Astrocyte (in vitro differentiated cells and primary cell): ENCODE results near the gene CFAP99. TPM values are rescaled to one million over a fixed set of nuclear protein-coding genes. Genes with fewer than 3 reads are reported as not detected.

Experiments
- DNase-seq: peaks from one replicate; pipeline ENCODE4 v3.0.0-alpha.2; 2010; ENCODE audit warnings: low read depth
- FAIRE-seq: peaks from 2 replicates; lab custom pipeline; 2011; peaks lifted over from hg19 to GRCh38; lab: Jason Lieb, UNC
- H2AFZ ChIP-seq: 2 replicates; pipeline ENCODE4 v1.6.0; 2012; ENCODE audit warnings: low read depth, low read length, inconsistent platforms
- H3K27ac ChIP-seq: 2 replicates; pipeline ENCODE4 v1.5.1; 2011; ENCODE audit warnings: low read depth, low read length, inconsistent platforms
- H3K27me3 ChIP-seq: 2 replicates; pipeline ENCODE4 v1.6.0; 2011; ENCODE audit warnings: low read length, inconsistent platforms; ENCODE audit not compliant: insufficient read depth
- H3K36me3 ChIP-seq: 2 replicates; pipeline ENCODE4 v1.5.1; 2011; ENCODE audit warnings: low read length, inconsistent platforms; ENCODE audit not compliant: insufficient read depth
- H3K4me1 ChIP-seq: 2 replicates; pipeline ENCODE4 v1.5.1; 2011; ENCODE audit warnings: low read length, inconsistent platforms; ENCODE audit not compliant: insufficient read depth
- H3K4me2 ChIP-seq: 2 replicates; pipeline ENCODE4 v1.6.0; 2012; ENCODE audit warnings: low read length, inconsistent platforms
- H3K4me3 ChIP-seq: 2 replicates; pipeline ENCODE4 v1.5.1; 2011; ENCODE audit warnings: low read depth, mild to moderate bottlenecking, low read length, inconsistent platforms; ENCODE audit not compliant: insufficient read depth
- H3K79me2 ChIP-seq: 2 replicates; pipeline ENCODE4 v1.6.0; 2012; ENCODE audit warnings: mild to moderate bottlenecking, low read length, inconsistent platforms; ENCODE audit not compliant: insufficient read depth
- H3K9ac ChIP-seq: 2 replicates; pipeline ENCODE4 v1.6.0; 2012; ENCODE audit warnings: mild to moderate bottlenecking, low read length, inconsistent platforms
- H3K9me3 ChIP-seq: 2 replicates; pipeline ENCODE4 v1.5.1; 2012; ENCODE audit warnings: low read depth, mild to moderate bottlenecking, low read length, inconsistent platforms; ENCODE audit not compliant: insufficient read depth
- H4K20me1 ChIP-seq: 2 replicates; pipeline ENCODE4 v1.6.0; 2012; ENCODE audit warnings: low read length, inconsistent platforms; ENCODE audit not compliant: insufficient read depth
- H3K27ac Mint-ChIP-seq: one replicate; pipeline ENCODE4 v1.8.0; 2021; ENCODE audit warnings: mild to moderate bottlenecking, mixed read lengths; ENCODE audit not compliant: unreplicated experiment
- H3K27me3 Mint-ChIP-seq: one replicate; pipeline ENCODE4 v1.8.0; 2021; ENCODE audit warnings: low read depth, mixed read lengths; ENCODE audit not compliant: unreplicated experiment
- H3K36me3 Mint-ChIP-seq: one replicate; pipeline ENCODE4 v1.8.0; 2021; ENCODE audit warnings: low read depth, mixed read lengths; ENCODE audit not compliant: unreplicated experiment
- H3K4me1 Mint-ChIP-seq: one replicate; pipeline ENCODE4 v1.8.0; 2021; ENCODE audit warnings: low read depth, mixed read lengths; ENCODE audit not compliant: unreplicated experiment
- H3K4me3 Mint-ChIP-seq: one replicate; pipeline ENCODE4 v1.8.0; 2021; ENCODE audit warnings: mild to moderate bottlenecking, moderate library complexity, mixed read lengths; ENCODE audit not compliant: unreplicated experiment
- H3K9me3 Mint-ChIP-seq: one replicate; pipeline ENCODE4 v1.8.0; 2021; ENCODE audit warnings: mild to moderate bottlenecking, mixed read lengths; ENCODE audit not compliant: unreplicated experiment
- EZH2 ChIP-seq: IDR thresholded peaks from 2 replicates; pipeline ENCODE4 v1.6.1; 2012; ENCODE audit warnings: mild to moderate bottlenecking, low read length, inconsistent platforms; ENCODE audit not compliant: insufficient read depth
- total RNA-seq: library from RNA; stranded (reverse); gene quantifications from 2 replicates; pipeline ENCODE4 v1.2.1, GENCODE V29; 2021
- TF ChIP-seq, protein P1 (sequence below): IDR thresholded peaks from 2 replicates; pipeline ENCODE4 v1.5.1; 2011; ENCODE audit warnings: low read depth, mild to moderate bottlenecking, inconsistent platforms, low read length, moderate library complexity; ENCODE audit not compliant: insufficient read depth

Gene CFAP99
- total RNA-seq, 1 donor from 2014 or later = not detected

DNA sequence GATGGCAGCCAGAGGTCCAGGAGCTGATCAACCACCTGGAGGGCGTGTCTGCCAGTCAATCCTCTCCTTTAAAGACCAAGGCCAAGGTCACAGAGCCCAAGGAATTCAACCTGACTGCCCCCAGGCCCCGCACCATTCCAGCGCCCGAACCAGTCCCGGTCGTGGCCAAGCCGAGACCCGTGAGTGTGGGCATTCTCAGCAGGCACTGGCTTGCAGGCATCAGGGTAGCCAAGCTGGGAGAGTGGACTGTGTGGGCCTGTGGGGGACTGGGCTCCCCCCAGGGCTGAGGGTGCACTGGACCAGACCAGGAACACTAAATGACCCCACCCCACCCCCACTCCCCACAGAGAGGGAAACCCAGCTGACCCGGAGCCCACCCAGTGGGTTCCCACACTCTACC is 26.4 kb downstream of the CFAP99 start:
- Mint-ChIP-seq H3K36me3 (no peaks in the 10 kb centered on the region), H3K27me3 (peaks cover 19% of the 10 kb centered on the region), H3K9me3 (no peaks in the 10 kb centered on the region), H3K27ac (no peak overlapping the region), H3K4me3 (no peak overlapping the region), H3K4me1 (no peaks in the 10 kb centered on the region)
- Histone ChIP-seq H3K79me2 (no peaks in the 10 kb centered on the region), H4K20me1 (no peaks in the 10 kb centered on the region), H3K4me2 (no peak overlapping the region), H2AFZ (no peak overlapping the region), H3K4me3 (no peak overlapping the region), H3K36me3 (no peaks in the 10 kb centered on the region), H3K27ac (no peak overlapping the region), H3K27me3 (peaks cover 3% of the 10 kb centered on the region), H3K9ac (no peak overlapping the region), H3K9me3 (no peaks in the 10 kb centered on the region), H3K4me1 (no peaks in the 10 kb centered on the region)
- TF ChIP-seq, protein P1, sequence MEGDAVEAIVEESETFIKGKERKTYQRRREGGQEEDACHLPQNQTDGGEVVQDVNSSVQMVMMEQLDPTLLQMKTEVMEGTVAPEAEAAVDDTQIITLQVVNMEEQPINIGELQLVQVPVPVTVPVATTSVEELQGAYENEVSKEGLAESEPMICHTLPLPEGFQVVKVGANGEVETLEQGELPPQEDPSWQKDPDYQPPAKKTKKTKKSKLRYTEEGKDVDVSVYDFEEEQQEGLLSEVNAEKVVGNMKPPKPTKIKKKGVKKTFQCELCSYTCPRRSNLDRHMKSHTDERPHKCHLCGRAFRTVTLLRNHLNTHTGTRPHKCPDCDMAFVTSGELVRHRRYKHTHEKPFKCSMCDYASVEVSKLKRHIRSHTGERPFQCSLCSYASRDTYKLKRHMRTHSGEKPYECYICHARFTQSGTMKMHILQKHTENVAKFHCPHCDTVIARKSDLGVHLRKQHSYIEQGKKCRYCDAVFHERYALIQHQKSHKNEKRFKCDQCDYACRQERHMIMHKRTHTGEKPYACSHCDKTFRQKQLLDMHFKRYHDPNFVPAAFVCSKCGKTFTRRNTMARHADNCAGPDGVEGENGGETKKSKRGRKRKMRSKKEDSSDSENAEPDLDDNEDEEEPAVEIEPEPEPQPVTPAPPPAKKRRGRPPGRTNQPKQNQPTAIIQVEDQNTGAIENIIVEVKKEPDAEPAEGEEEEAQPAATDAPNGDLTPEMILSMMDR = no peak
- no peak for TF ChIP-seq EZH2
- no peak for FAIRE-seq
- DNase-seq = no peak

- H3K4me2 ChIP-seq = no peak overlapping the region
- peaks cover 22% of the 10 kb centered on the region for H3K27me3 Mint-ChIP-seq
- no peak for DNase-seq
- no peak overlapping the region for H2AFZ ChIP-seq
- no peak overlapping the region for H3K4me3 ChIP-seq
- no peak overlapping the region for H3K4me3 Mint-ChIP-seq
- TF ChIP-seq, protein P1 = no peak
- TF ChIP-seq EZH2 = no peak
- no peaks in the 10 kb centered on the region for H3K9me3 ChIP-seq
- H3K4me1 Mint-ChIP-seq = no peaks in the 10 kb centered on the region
- peaks cover 3% of the 10 kb centered on the region for H3K27me3 ChIP-seq
- no peaks in the 10 kb centered on the region for H4K20me1 ChIP-seq
- H3K27ac ChIP-seq = no peak overlapping the region
- no peak overlapping the region for H3K9ac ChIP-seq
- H3K36me3 ChIP-seq = no peaks in the 10 kb centered on the region
- H3K9me3 Mint-ChIP-seq = no peaks in the 10 kb centered on the region
- H3K36me3 Mint-ChIP-seq = no peaks in the 10 kb centered on the region
- no peaks in the 10 kb centered on the region for H3K79me2 ChIP-seq
- no peak for FAIRE-seq
- no peaks in the 10 kb centered on the region for H3K4me1 ChIP-seq
- H3K27ac Mint-ChIP-seq = no peak overlapping the region
Observed at GRCh38 chr4:2445571-2445970, 26.8 kb downstream of the CFAP99 start.

DNA sequence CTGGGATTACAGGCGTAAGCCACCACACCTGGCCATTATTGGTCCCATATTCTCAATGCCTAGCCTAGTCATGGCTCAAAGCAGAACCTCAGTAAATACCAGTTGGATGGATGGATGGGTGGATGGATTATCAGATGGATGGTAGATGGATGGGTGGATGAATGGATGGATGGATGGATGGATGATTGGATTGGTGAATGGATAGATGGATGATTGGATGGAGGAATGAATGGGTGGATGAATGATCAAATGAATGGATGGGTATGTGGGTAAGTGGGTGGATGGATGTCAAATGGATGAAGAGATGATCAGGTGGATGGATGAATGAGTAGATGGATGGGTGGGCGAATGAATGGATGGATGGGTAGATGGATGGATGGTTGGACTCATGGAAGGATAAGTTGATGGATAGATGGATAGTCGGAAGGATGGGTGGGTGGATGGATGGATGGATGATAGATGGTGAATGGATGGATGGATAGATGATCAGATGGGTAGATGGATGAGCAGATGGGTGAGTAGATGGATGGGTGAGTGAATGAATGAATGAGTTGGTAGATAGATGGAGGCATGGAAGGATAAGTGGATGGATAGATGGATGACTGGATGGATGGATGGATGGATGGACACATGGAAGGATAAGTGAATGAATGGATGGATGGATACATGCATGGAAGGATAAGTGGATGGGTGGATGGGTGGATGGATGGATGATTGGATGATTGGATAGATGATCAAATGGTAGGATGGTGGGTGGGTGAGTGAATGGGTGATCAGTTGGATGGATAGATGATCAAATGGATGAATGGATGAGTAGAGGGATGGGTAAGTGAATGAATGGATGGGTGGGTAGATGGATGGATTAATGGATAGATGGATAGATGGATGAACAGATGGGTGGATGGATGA is 28.2 kb downstream of the CFAP99 start:
- no peak overlapping the region for H3K4me3 ChIP-seq
- no peaks in the 10 kb centered on the region for H3K4me1 ChIP-seq
- no peak for TF ChIP-seq EZH2
- TF ChIP-seq, protein P1 = no peak
- H3K27me3 ChIP-seq = peaks cover 7% of the 10 kb centered on the region
- H3K36me3 ChIP-seq = no peaks in the 10 kb centered on the region
- H4K20me1 ChIP-seq = no peaks in the 10 kb centered on the region
- no peak overlapping the region for H3K27ac Mint-ChIP-seq
- no peak for FAIRE-seq
- peaks cover 29% of the 10 kb centered on the region for H3K27me3 Mint-ChIP-seq
- H3K27ac ChIP-seq = no peak overlapping the region
- H3K4me2 ChIP-seq = no peak overlapping the region
- no peaks in the 10 kb centered on the region for H3K79me2 ChIP-seq
- DNase-seq = no peak
- H3K4me3 Mint-ChIP-seq = no peak overlapping the region
- no peaks in the 10 kb centered on the region for H3K4me1 Mint-ChIP-seq
- no peaks in the 10 kb centered on the region for H3K36me3 Mint-ChIP-seq
- no peak overlapping the region for H3K9ac ChIP-seq
- no peaks in the 10 kb centered on the region for H3K9me3 Mint-ChIP-seq
- no peaks in the 10 kb centered on the region for H3K9me3 ChIP-seq
- no peak overlapping the region for H2AFZ ChIP-seq
